RWPE2 (cell line): ENCODE data around the gene ARL15.

ENCODE experiments used
- ATAC-seq: fragments of 200-7000 bp; cut with Tn5 transposase; 3 replicates; pipeline ENCODE4 v1.9.1; 2021; ENCODE audit warnings: low read depth
- DNase-seq: peaks from one replicate; pipeline ENCODE4 v3.0.0-alpha.2; 2020; ENCODE audit warnings: low spot score
- H3K27ac ChIP-seq: fragments of 450-650 bp; 2 replicates; pipeline ENCODE4 v1.5.1; 2017; ENCODE audit warnings: mild to moderate bottlenecking; ENCODE audit not compliant: poor library complexity, severe bottlenecking
- H3K27me3 ChIP-seq: fragments of 250-450 bp; sonication (Bioruptor Pico); 2 replicates; pipeline ENCODE4 v1.5.1; 2021; ENCODE audit warnings: mild to moderate bottlenecking, moderate library complexity; ENCODE audit not compliant: insufficient read depth, poor library complexity, severe bottlenecking
- H3K36me3 ChIP-seq: fragments of 250-450 bp; sonication (Bioruptor Pico); 2 replicates; pipeline ENCODE4 v1.5.1; 2020; ENCODE audit warnings: low read depth, mild to moderate bottlenecking, moderate library complexity
- H3K4me1 ChIP-seq: fragments of 250-450 bp; sonication (Bioruptor Pico); 2 replicates; pipeline ENCODE4 v1.5.1; 2021; ENCODE audit warnings: mild to moderate bottlenecking, moderate library complexity; ENCODE audit not compliant: insufficient read depth, poor library complexity, severe bottlenecking
- H3K4me3 ChIP-seq: fragments of 250-450 bp; sonication (Bioruptor Pico); 2 replicates; pipeline ENCODE4 v1.5.1; 2021; ENCODE audit warnings: mild to moderate bottlenecking, moderate library complexity; ENCODE audit not compliant: severe bottlenecking
- H3K9me3 ChIP-seq: fragments of 250-450 bp; sonication (Bioruptor Pico); 2 replicates; pipeline ENCODE4 v1.5.1; 2021; ENCODE audit warnings: mild to moderate bottlenecking, moderate library complexity; ENCODE audit not compliant: severe bottlenecking
- CTCF ChIP-seq: fragments of 450-650 bp; IDR thresholded peaks from one replicate; pipeline ENCODE4 v1.5.1; 2017; ENCODE audit warnings: mild to moderate bottlenecking, moderate library complexity; ENCODE audit not compliant: poor library complexity, severe bottlenecking

Gene ARL15

GRCh38 chr5:54289769-54290168 is 20.6 kb downstream of the ARL15 start:
- DNase-seq (no peak), ATAC-seq (no peak)
- no peak for TF ChIP-seq CTCF
- H3K27ac ChIP-seq = no peak overlapping the region
- H3K36me3 ChIP-seq = no peaks in the 10 kb centered on the region
- no peak overlapping the region for H3K4me3 ChIP-seq
- no peaks in the 10 kb centered on the region for H3K4me1 ChIP-seq
- H3K27me3 ChIP-seq = no peaks in the 10 kb centered on the region
- H3K9me3 ChIP-seq = peaks cover 2% of the 10 kb centered on the region

GRCh38 chr5:54288568-54289217 is 21.7 kb downstream of the ARL15 start:
- no peak for ATAC-seq

GRCh38 chr5:54285686-54286085 is 24.7 kb downstream of the ARL15 start:
- DNase-seq (no peak), ATAC-seq (no peak)
- H3K4me3 ChIP-seq = no peak overlapping the region
- no peaks in the 10 kb centered on the region for H3K36me3 ChIP-seq
- H3K27me3 ChIP-seq = no peaks in the 10 kb centered on the region
- no peaks in the 10 kb centered on the region for H3K4me1 ChIP-seq
- no peak for TF ChIP-seq CTCF
- no peak overlapping the region for H3K27ac ChIP-seq
- peaks cover 2% of the 10 kb centered on the region for H3K9me3 ChIP-seq

More at GRCh38 chr5:54288568-54289217, 21.7 kb downstream of the ARL15 start:
- no peaks in the 10 kb centered on the region for H3K36me3 ChIP-seq
- peaks cover 2% of the 10 kb centered on the region for H3K9me3 ChIP-seq
- H3K27ac ChIP-seq = no peak overlapping the region
- no peaks in the 10 kb centered on the region for H3K4me1 ChIP-seq
- TF ChIP-seq CTCF = no peak
- H3K27me3 ChIP-seq = no peaks in the 10 kb centered on the region
- no peak for DNase-seq
- H3K4me3 ChIP-seq = no peak overlapping the region

GRCh38 chr5:54284586-54284985 is 25.8 kb downstream of the ARL15 start:
- Histone ChIP-seq H3K4me3 (no peak overlapping the region), H3K27me3 (no peaks in the 10 kb centered on the region), H3K9me3 (peaks cover 2% of the 10 kb centered on the region), H3K27ac (no peak overlapping the region), H3K4me1 (no peaks in the 10 kb centered on the region), H3K36me3 (no peaks in the 10 kb centered on the region)
- no peak for TF ChIP-seq CTCF
- no peak for DNase-seq
- ATAC-seq = no peak

- Histone ChIP-seq H3K4me3 (no peak overlapping the region), H3K36me3 (no peaks in the 10 kb centered on the region), H3K27ac (no peak overlapping the region)
These were observed 27.5 kb downstream of the ARL15 start for GRCh38 chr5:54282876-54283275.

More at GRCh38 chr5:54282876-54283275, 27.5 kb downstream of the ARL15 start:
- Histone ChIP-seq H3K4me1 (no peaks in the 10 kb centered on the region), H3K27me3 (no peaks in the 10 kb centered on the region), H3K9me3 (peaks cover 2% of the 10 kb centered on the region)
- no peak for TF ChIP-seq CTCF
- DNase-seq (no peak), ATAC-seq (no peak)
